Loucy (cell line): ENCODE data around the gene WDR1.

Source experiments
- H2AFZ ChIP-seq: fragments of 200-600 bp; sonication (generic); 2 replicates; pipeline ENCODE4 v1.6.0; 2016; ENCODE audit warnings: antibody characterized with exemption, mild to moderate bottlenecking, low read length, moderate library complexity
- H3F3A ChIP-seq: fragments of 200-600 bp; 2 replicates; pipeline ENCODE4 v1.6.0; 2016; ENCODE audit warnings: antibody characterized with exemption, low read depth, mild to moderate bottlenecking
- H3K27me3 ChIP-seq: fragments of 200-600 bp; sonication (generic); 2 replicates; pipeline ENCODE4 v1.6.1; 2014; ENCODE audit warnings: low read length, mild to moderate bottlenecking; ENCODE audit not compliant: insufficient read depth, poor library complexity, severe bottlenecking
- H3K36me3 ChIP-seq: fragments of 200-600 bp; sonication (generic); 2 replicates; pipeline ENCODE4 v1.6.1; 2016; ENCODE audit warnings: low read length; ENCODE audit not compliant: insufficient read depth
- H3K4me1 ChIP-seq: fragments of 200-600 bp; sonication (generic); 2 replicates; pipeline ENCODE4 v1.5.1; 2014; ENCODE audit warnings: low read length, mild to moderate bottlenecking; ENCODE audit not compliant: insufficient read depth, poor library complexity, severe bottlenecking
- H3K4me2 ChIP-seq: fragments of 200-600 bp; sonication (generic); 2 replicates; pipeline ENCODE4 v1.6.0; 2014; ENCODE audit warnings: antibody characterized with exemption, low read length, low read depth, mild to moderate bottlenecking; ENCODE audit not compliant: poor library complexity, severe bottlenecking
- H3K4me3 ChIP-seq: fragments of 200-600 bp; sonication (generic); 2 replicates; pipeline ENCODE4 v1.5.1; 2014; ENCODE audit warnings: low read length, mild to moderate bottlenecking, mixed read lengths; ENCODE audit not compliant: poor library complexity, severe bottlenecking
- H3K79me2 ChIP-seq: fragments of 200-600 bp; sonication (generic); 2 replicates; pipeline ENCODE4 v1.6.1; 2014; ENCODE audit warnings: low read length; ENCODE audit not compliant: insufficient read depth
- H3K9ac ChIP-seq: fragments of 200-600 bp; sonication (generic); 2 replicates; pipeline ENCODE4 v1.6.0; 2014; ENCODE audit warnings: mild to moderate bottlenecking, low read depth, low read length, moderate library complexity; ENCODE audit not compliant: poor library complexity, severe bottlenecking
- H3K9me2 ChIP-seq: fragments of 200-600 bp; sonication (generic); replicated peaks from 2 replicates; pipeline ENCODE4 v1.6.1; 2016; ENCODE audit warnings: low read depth, low read length, mixed read lengths
- H3K9me3 ChIP-seq: fragments of 200-600 bp; sonication (generic); 2 replicates; pipeline ENCODE4 v1.6.1; 2014; ENCODE audit warnings: mild to moderate bottlenecking, antibody characterized with exemption, low read length, low read depth; ENCODE audit not compliant: insufficient read depth
- H4K20me1 ChIP-seq: fragments of 200-600 bp; sonication (generic); 2 replicates; pipeline ENCODE4 v1.6.0; 2014; ENCODE audit warnings: antibody characterized with exemption, low read length, mild to moderate bottlenecking; ENCODE audit not compliant: insufficient read depth, poor library complexity, severe bottlenecking
- CTCF ChIP-seq: fragments of 200-600 bp; sonication (generic); conservative IDR thresholded peaks from 2 replicates; pipeline ENCODE4 v1.5.1; 2014; ENCODE audit warnings: mild to moderate bottlenecking, antibody characterized with exemption, low read length
- EZH2phosphoT487 ChIP-seq: fragments of 200-600 bp; IDR thresholded peaks from 2 replicates; pipeline ENCODE4 v1.6.1; 2018; ENCODE audit warnings: antibody characterized with exemption, mild to moderate bottlenecking, moderate library complexity, borderline replicate concordance

The WDR1 gene

GRCh38 chr4:10041036-10041435 lies 75.6 kb downstream of the WDR1 start:
- no peaks in the 10 kb centered on the region for H3K79me2 ChIP-seq
- peaks cover 5% of the 10 kb centered on the region; the same call in 1 of the 2 replicates for H3K9me3 ChIP-seq
- H3F3A ChIP-seq, result no peaks in the 10 kb centered on the region
- peaks cover 21% of the 10 kb centered on the region for H3K27me3 ChIP-seq
- H3K9ac ChIP-seq, result no peak overlapping the region
- H4K20me1 ChIP-seq, result no peaks in the 10 kb centered on the region
- no peaks in the 10 kb centered on the region for H3K36me3 ChIP-seq
- no peak overlapping the region for H3K4me2 ChIP-seq
- no peak overlapping the region for H3K4me3 ChIP-seq
- no peak overlapping the region for H2AFZ ChIP-seq
- H3K9me2 ChIP-seq, result no peaks in the 10 kb centered on the region
- no peak for TF ChIP-seq EZH2phosphoT487
- TF ChIP-seq CTCF, result no peak
- H3K4me1 ChIP-seq, result no peaks in the 10 kb centered on the region

GRCh38 chr4:10040049-10040892 lies 76.3 kb downstream of the WDR1 start:
- Histone ChIP-seq H3K9ac (no peak overlapping the region), H2AFZ (no peak overlapping the region), H3K4me2 (no peak overlapping the region), H3K4me3 (no peak overlapping the region), H3F3A (no peaks in the 10 kb centered on the region), H3K4me1 (no peaks in the 10 kb centered on the region), H4K20me1 (no peaks in the 10 kb centered on the region), H3K9me2 (no peaks in the 10 kb centered on the region), H3K27me3 (peaks cover 21% of the 10 kb centered on the region), H3K79me2 (no peaks in the 10 kb centered on the region), H3K9me3 (peaks cover 5% of the 10 kb centered on the region; the same call in 1 of the 2 replicates), H3K36me3 (no peaks in the 10 kb centered on the region)
- TF ChIP-seq CTCF, result no peak
- TF ChIP-seq EZH2phosphoT487, result no peak

- Histone ChIP-seq H4K20me1 (no peaks in the 10 kb centered on the region), H3K9me2 (no peaks in the 10 kb centered on the region), H3K4me1 (no peaks in the 10 kb centered on the region), H3F3A (no peaks in the 10 kb centered on the region), H3K79me2 (no peaks in the 10 kb centered on the region), H3K27me3 (peaks cover 21% of the 10 kb centered on the region), H3K4me2 (no peak overlapping the region), H3K9me3 (no peaks in the 10 kb centered on the region), H3K4me3 (no peak overlapping the region), H2AFZ (no peak overlapping the region), H3K36me3 (no peaks in the 10 kb centered on the region), H3K9ac (no peak overlapping the region)
- TF ChIP-seq CTCF (no peak), EZH2phosphoT487 (no peak)
Measured at GRCh38 chr4:10036807-10037342, 79.7 kb downstream of the WDR1 start.
